Neural progenitor cell (in vitro differentiated cells): ENCODE measurements around the gene CNOT11. TPM values are rescaled to one million over a fixed set of nuclear protein-coding genes. Genes with fewer than 3 reads are reported as not detected.
A peak's percentile ranks its signal among the peaks of the same experiment; 100 is the strongest.

Source experiments
- DNase-seq: peaks from one replicate; pipeline ENCODE4 v3.0.0-alpha.2; 2016; ENCODE audit warnings: low spot score
- H2AFZ ChIP-seq: fragments of 200-600 bp; sonication (generic); replicated peaks from 2 replicates; pipeline ENCODE4 v1.6.1; 2016; ENCODE audit warnings: antibody characterized with exemption
- H3F3A ChIP-seq: fragments of 200-600 bp; sonication (generic); 2 replicates; pipeline ENCODE4 v1.6.1; 2016; ENCODE audit warnings: antibody characterized with exemption, low read depth
- H3K27ac ChIP-seq: fragments of 200-600 bp; sonication (generic); 2 replicates; pipeline ENCODE4 v1.5.1; 2016; ENCODE audit warnings: mild to moderate bottlenecking
- H3K27me3 ChIP-seq: fragments of 200-600 bp; sonication (generic); 2 replicates; pipeline ENCODE4 v1.6.1; 2016; ENCODE audit warnings: mild to moderate bottlenecking, moderate library complexity
- H3K36me3 ChIP-seq: fragments of 200-600 bp; sonication (generic); 2 replicates; pipeline ENCODE4 v1.5.1; 2016
- H3K4me1 ChIP-seq: fragments of 200-600 bp; sonication (generic); 2 replicates; pipeline ENCODE4 v1.6.1; 2016; ENCODE audit warnings: mixed run types
- H3K4me2 ChIP-seq: fragments of 200-600 bp; sonication (generic); 2 replicates; pipeline ENCODE4 v1.6.1; 2016
- H3K4me3 ChIP-seq: fragments of 200-600 bp; sonication (generic); 2 replicates; pipeline ENCODE4 v1.5.1; 2016
- H3K79me2 ChIP-seq: fragments of 200-600 bp; sonication (generic); 2 replicates; pipeline ENCODE4 v1.6.1; 2016; ENCODE audit warnings: low read depth
- H3K9ac ChIP-seq: fragments of 200-600 bp; sonication (generic); 2 replicates; pipeline ENCODE4 v1.6.1; 2016
- H3K9me3 ChIP-seq: fragments of 200-600 bp; sonication (generic); 2 replicates; pipeline ENCODE4 v1.5.1; 2016; ENCODE audit warnings: low read depth
- H4K20me1 ChIP-seq: fragments of 200-600 bp; sonication (generic); 2 replicates; pipeline ENCODE4 v1.6.1; 2016; ENCODE audit warnings: low read depth
- H3K27ac Mint-ChIP-seq: 3 replicates; pipeline ENCODE4 v1.8.0; 2021; ENCODE audit warnings: mixed read lengths
- H3K27me3 Mint-ChIP-seq: 2 replicates; pipeline ENCODE4 v1.8.0; 2022; ENCODE audit warnings: low read depth, mild to moderate bottlenecking, inconsistent platforms, moderate library complexity, mixed read lengths; ENCODE audit not compliant: insufficient read depth
- H3K36me3 Mint-ChIP-seq: 3 replicates; pipeline ENCODE4 v1.8.0; 2021; ENCODE audit warnings: mixed read lengths
- H3K4me1 Mint-ChIP-seq: 3 replicates; pipeline ENCODE4 v1.8.0; 2021; ENCODE audit warnings: mixed read lengths
- H3K4me3 Mint-ChIP-seq: 3 replicates; pipeline ENCODE4 v1.8.0; 2021; ENCODE audit warnings: mild to moderate bottlenecking, moderate library complexity, mixed read lengths
- H3K9me3 Mint-ChIP-seq: 3 replicates; pipeline ENCODE4 v1.8.0; 2020; ENCODE audit warnings: mixed read lengths
- CTCF ChIP-seq: fragments of 200-600 bp; sonication (generic); IDR thresholded peaks from 2 replicates; pipeline ENCODE4 v1.5.1; 2017; ENCODE audit warnings: antibody characterized with exemption, mild to moderate bottlenecking
- EZH2 ChIP-seq: fragments of 200-600 bp; sonication (generic); IDR thresholded peaks from 2 replicates; pipeline ENCODE4 v1.6.1; 2017; ENCODE audit warnings: antibody characterized with exemption, mild to moderate bottlenecking, moderate library complexity
- EZH2phosphoT487 ChIP-seq: fragments of 200-600 bp; sonication (generic); IDR thresholded peaks from 2 replicates; pipeline ENCODE4 v1.6.1; 2017; ENCODE audit warnings: antibody characterized with exemption
- total RNA-seq: library from RNA; depleted of rRNA; stranded (reverse); fragments of >200 nt; gene quantifications from 2 replicates; pipeline ENCODE4 v1.2.3, GENCODE V29; 2015; ENCODE audit warnings: low replicate concordance

CNOT11 gene
- total RNA-seq, 1 donor from 2014 or later, result 39.0 TPM

- no peaks in the 10 kb centered on the region for H3K27me3 Mint-ChIP-seq
- H3K36me3 Mint-ChIP-seq, result peaks cover 23% of the 10 kb centered on the region
- DNase-seq, result peak; percentile 8
- H3K4me1 Mint-ChIP-seq, result no peaks in the 10 kb centered on the region
- no peaks in the 10 kb centered on the region for H3K79me2 ChIP-seq
- no peak overlapping the region for H3K4me3 Mint-ChIP-seq
- no peaks in the 10 kb centered on the region for H3K4me1 ChIP-seq
- no peak overlapping the region for H3K27ac ChIP-seq
- H3K9ac ChIP-seq, result no peak overlapping the region
- no peak overlapping the region for H3K27ac Mint-ChIP-seq
- no peak overlapping the region for H3K4me3 ChIP-seq
- H3K27me3 ChIP-seq, result no peaks in the 10 kb centered on the region
- H4K20me1 ChIP-seq, result no peaks in the 10 kb centered on the region
- H3F3A ChIP-seq, result peaks cover 3% of the 10 kb centered on the region
- no peaks in the 10 kb centered on the region for H3K9me3 Mint-ChIP-seq
- no peaks in the 10 kb centered on the region for H3K9me3 ChIP-seq
- H2AFZ ChIP-seq, result no peak overlapping the region
- no peak overlapping the region for H3K4me2 ChIP-seq
- H3K36me3 ChIP-seq, result peaks cover 12% of the 10 kb centered on the region
- TF ChIP-seq EZH2, result no peak
- TF ChIP-seq CTCF, result no peak
- TF ChIP-seq EZH2phosphoT487, result no peak
These were observed 20.4 kb downstream of the CNOT11 start for GRCh38 chr2:101273056-101273455.

- Mint-ChIP-seq H3K27ac (no peak overlapping the region), H3K9me3 (no peaks in the 10 kb centered on the region), H3K27me3 (no peaks in the 10 kb centered on the region), H3K4me3 (no peak overlapping the region), H3K4me1 (no peaks in the 10 kb centered on the region), H3K36me3 (peaks cover 20% of the 10 kb centered on the region)
- no peak for TF ChIP-seq EZH2phosphoT487
- no peak for TF ChIP-seq CTCF
- no peak for TF ChIP-seq EZH2
- Histone ChIP-seq H3K27ac (no peak overlapping the region), H4K20me1 (no peaks in the 10 kb centered on the region), H3K4me1 (no peaks in the 10 kb centered on the region), H3K27me3 (no peaks in the 10 kb centered on the region), H2AFZ (no peak overlapping the region), H3K79me2 (no peaks in the 10 kb centered on the region), H3K4me2 (no peak overlapping the region), H3K4me3 (no peak overlapping the region), H3F3A (no peaks in the 10 kb centered on the region), H3K9ac (no peak overlapping the region), H3K36me3 (peaks cover 4% of the 10 kb centered on the region), H3K9me3 (no peaks in the 10 kb centered on the region)
- DNase-seq, result no peak
These were observed 21.5 kb downstream of the CNOT11 start for GRCh38 chr2:101274142-101274541.

GRCh38 chr2:101277111-101277510, 24.4 kb downstream of the CNOT11 start:
- Histone ChIP-seq H3K27ac (no peak overlapping the region), H3K9me3 (no peaks in the 10 kb centered on the region), H3K4me2 (no peak overlapping the region), H4K20me1 (no peaks in the 10 kb centered on the region), H3K36me3 (peaks cover 4% of the 10 kb centered on the region), H3F3A (no peaks in the 10 kb centered on the region), H3K4me3 (no peak overlapping the region), H3K4me1 (no peaks in the 10 kb centered on the region), H3K79me2 (no peaks in the 10 kb centered on the region), H3K9ac (no peak overlapping the region), H3K27me3 (no peaks in the 10 kb centered on the region), H2AFZ (no peak overlapping the region)
- TF ChIP-seq CTCF, result no peak
- TF ChIP-seq EZH2, result no peak
- TF ChIP-seq EZH2phosphoT487, result no peak
- Mint-ChIP-seq H3K4me3 (no peak overlapping the region), H3K27me3 (no peaks in the 10 kb centered on the region), H3K27ac (no peak overlapping the region), H3K4me1 (no peaks in the 10 kb centered on the region), H3K9me3 (no peaks in the 10 kb centered on the region), H3K36me3 (peaks cover 20% of the 10 kb centered on the region)
- no peak for DNase-seq

GRCh38 chr2:101278925-101279324, 26.2 kb downstream of the CNOT11 start:
- H3K9me3 Mint-ChIP-seq, result no peaks in the 10 kb centered on the region

More at GRCh38 chr2:101278925-101279324, 26.2 kb downstream of the CNOT11 start:
- H3K79me2 ChIP-seq, result no peaks in the 10 kb centered on the region
- no peaks in the 10 kb centered on the region for H3K4me1 ChIP-seq
- H3K27ac Mint-ChIP-seq, result no peak overlapping the region
- H3K9ac ChIP-seq, result no peak overlapping the region
- no peak overlapping the region for H3K4me3 ChIP-seq
- H3K36me3 Mint-ChIP-seq, result peaks cover 21% of the 10 kb centered on the region
- no peak overlapping the region for H3K27ac ChIP-seq
- no peak overlapping the region for H3K4me2 ChIP-seq
- no peaks in the 10 kb centered on the region for H3F3A ChIP-seq
- no peak for DNase-seq
- TF ChIP-seq EZH2 (no peak), CTCF (no peak), EZH2phosphoT487 (no peak)
- H4K20me1 ChIP-seq, result no peaks in the 10 kb centered on the region
- H3K4me3 Mint-ChIP-seq, result no peak overlapping the region
- H3K36me3 ChIP-seq, result no peaks in the 10 kb centered on the region
- H3K4me1 Mint-ChIP-seq, result no peaks in the 10 kb centered on the region
- H3K27me3 ChIP-seq, result no peaks in the 10 kb centered on the region
- H2AFZ ChIP-seq, result no peak overlapping the region
- H3K27me3 Mint-ChIP-seq, result no peaks in the 10 kb centered on the region
- no peaks in the 10 kb centered on the region for H3K9me3 ChIP-seq
